Epithelial cell of proximal tubule (primary cell): ENCODE results near the gene RALGAPB. TPM values are rescaled to one million over a fixed set of nuclear protein-coding genes. Genes with fewer than 3 reads are reported as not detected.
"Not testable (repeated sequence)": the region's sequence is repeated elsewhere in the genome, so short reads cannot be mapped to it uniquely, and the experiment has no call there.

ENCODE experiments used
- DNase-seq: peaks from one replicate; pipeline ENCODE4 v3.0.0-alpha.2; 2011; ENCODE audit warnings: low read depth
- H3K4me3 ChIP-seq: 2 replicates; pipeline ENCODE4 v1.5.1; 2011; ENCODE audit warnings: low read depth, mild to moderate bottlenecking, low read length
- total RNA-seq: library from RNA; depleted of rRNA; stranded (reverse); fragments of >200 nt; gene quantifications from 2 replicates; pipeline ENCODE4 v1.2.3, GENCODE V29; 2015
- TF ChIP-seq, protein P1 (sequence below): conservative IDR thresholded peaks from 2 replicates; pipeline ENCODE4 v1.5.1; 2012; ENCODE audit warnings: low read depth, mild to moderate bottlenecking, low read length

Gene RALGAPB
- total RNA-seq, 1 donor from 2014 or later, result 19.1 TPM

DNA sequence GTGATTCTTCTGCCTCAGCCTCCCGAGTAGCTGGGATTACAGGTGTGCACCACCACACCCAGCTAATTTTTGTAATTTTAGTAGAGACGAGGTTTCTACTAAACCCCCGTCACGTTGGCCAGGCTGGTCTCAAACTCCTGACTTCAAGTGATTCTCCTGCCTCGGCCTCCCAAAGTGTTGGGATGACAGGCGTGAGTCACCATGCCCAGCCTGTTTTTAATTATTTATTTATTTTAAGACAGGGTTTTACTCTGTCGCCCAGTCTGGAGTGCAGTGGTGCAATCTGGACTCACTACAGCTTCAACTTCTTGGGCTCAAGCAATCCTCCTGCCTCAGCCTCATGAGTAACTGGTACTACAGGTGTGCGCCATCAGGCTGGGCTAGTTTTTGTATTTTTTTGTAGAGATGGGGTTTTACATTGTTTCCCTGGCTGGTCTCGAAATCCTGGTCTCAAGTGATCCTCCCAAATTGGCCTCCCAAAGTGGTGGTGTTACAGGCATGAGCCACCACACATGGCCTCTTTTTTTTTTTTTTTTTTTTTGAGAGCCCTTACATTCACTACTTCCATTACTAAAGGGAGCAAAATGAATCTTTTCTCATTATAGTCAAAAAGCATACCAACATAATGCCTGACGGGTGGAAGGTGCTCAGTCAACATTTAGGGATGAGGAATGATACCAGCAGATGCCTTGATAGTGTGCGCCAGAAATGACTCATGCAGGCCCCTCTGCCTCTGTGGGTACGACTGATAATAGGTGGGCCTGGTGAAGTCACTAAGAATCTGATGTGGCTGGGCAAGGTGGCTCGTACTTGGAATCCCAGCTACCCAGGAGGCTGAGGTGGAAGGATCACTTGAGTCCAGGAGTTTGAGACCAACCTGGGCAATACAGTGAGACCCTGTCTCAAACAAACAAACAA lies 17.8 kb upstream of the RALGAPB start:
- no peak overlapping the region for H3K4me3 ChIP-seq
- DNase-seq, result no peak
- TF ChIP-seq, protein P1, sequence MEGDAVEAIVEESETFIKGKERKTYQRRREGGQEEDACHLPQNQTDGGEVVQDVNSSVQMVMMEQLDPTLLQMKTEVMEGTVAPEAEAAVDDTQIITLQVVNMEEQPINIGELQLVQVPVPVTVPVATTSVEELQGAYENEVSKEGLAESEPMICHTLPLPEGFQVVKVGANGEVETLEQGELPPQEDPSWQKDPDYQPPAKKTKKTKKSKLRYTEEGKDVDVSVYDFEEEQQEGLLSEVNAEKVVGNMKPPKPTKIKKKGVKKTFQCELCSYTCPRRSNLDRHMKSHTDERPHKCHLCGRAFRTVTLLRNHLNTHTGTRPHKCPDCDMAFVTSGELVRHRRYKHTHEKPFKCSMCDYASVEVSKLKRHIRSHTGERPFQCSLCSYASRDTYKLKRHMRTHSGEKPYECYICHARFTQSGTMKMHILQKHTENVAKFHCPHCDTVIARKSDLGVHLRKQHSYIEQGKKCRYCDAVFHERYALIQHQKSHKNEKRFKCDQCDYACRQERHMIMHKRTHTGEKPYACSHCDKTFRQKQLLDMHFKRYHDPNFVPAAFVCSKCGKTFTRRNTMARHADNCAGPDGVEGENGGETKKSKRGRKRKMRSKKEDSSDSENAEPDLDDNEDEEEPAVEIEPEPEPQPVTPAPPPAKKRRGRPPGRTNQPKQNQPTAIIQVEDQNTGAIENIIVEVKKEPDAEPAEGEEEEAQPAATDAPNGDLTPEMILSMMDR, result no peak

DNA sequence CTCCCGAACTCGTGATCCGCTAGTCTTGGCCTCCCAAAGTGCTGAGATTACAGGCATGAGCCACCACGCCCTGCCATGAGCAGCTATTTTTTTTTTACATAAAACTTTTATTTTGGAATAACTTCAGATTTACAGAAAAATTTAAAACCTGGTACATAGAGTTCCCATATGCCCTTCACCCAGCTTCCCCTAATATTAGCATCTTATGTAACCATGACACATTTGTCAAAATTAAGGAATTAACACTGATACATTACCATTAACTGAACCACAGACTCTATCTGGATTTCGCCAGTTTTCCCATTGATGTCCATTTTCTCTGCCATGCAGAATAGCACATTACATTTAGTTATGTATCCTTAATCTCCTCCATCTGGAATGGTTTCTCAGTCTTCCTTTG lies 14.3 kb upstream of the RALGAPB start:
- no peak overlapping the region for H3K4me3 ChIP-seq
- DNase-seq, result no peak
- TF ChIP-seq, protein P1, result no peak

DNA sequence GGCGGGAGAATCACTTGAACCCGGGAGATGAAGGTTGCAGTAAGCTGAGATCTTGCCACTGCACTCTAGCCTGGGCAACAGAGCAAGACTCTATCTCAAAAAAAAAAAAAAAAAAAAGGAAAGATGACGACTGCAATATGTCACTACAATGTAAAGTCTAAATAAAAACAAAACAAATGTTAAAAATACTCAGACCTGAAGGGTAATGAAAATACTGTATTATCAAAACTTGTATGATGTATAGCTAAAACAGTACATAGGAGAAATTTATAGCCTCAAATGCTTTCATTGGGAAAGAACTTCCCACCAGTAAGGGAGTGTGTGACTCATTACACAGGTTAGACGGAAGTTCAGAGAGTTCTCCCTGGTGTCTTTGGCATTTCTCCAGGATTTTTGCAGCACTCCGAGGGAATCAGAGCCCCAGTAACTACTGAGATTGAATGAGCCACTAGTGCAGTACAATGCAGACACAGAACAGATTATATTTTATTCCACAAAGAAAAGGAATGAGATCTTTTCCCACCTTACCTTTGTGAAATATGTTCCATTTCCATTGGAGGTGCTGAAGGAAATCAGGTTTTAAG lies 12.5 kb upstream of the RALGAPB start:
- no peak overlapping the region for H3K4me3 ChIP-seq
- DNase-seq, result peak; percentile 67
- TF ChIP-seq, protein P1, result no peak

DNA sequence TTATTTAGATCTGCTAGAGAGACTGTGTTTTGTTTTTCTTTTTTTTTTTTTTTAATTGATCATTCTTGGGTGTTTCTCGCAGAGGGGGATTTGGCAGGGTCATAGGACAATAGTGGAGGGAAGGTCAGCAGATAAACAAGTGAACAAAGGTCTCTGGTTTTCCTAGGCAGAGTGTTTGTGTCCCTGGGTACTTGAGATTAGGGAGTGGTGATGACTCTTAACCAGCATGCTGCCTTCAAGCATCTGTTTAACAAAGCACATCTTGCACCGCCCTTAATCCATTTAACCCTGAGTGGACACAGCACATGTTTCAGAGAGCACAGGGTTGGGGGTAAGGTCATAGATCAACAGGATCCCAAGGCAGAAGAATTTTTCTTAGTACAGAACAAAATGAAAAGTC lies 12.0 kb upstream of the RALGAPB start:
- H3K4me3 ChIP-seq, DNase-seq: not testable (repeated sequence)

DNA sequence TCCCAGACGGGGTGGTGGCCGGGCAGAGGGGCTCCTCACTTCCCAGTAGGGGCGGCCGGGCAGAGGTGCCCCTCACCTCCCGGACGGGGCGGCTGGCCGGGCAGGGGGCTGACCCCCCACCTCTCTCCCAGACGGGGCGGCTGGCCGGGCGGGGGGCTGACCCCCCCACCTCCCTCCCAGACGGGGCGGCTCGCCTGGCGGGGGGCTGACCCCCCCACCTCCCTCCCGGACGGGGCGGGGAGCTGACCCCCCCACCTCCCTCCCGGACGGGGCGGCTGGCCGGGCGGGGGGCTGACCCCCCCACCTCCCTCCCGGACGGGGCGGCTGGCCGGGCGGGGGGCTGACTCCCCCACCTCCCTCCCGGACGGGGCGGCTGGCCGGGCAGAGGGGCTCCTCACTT lies 11.5 kb upstream of the RALGAPB start:
- not testable (repeated sequence) for H3K4me3 ChIP-seq, DNase-seq

DNA sequence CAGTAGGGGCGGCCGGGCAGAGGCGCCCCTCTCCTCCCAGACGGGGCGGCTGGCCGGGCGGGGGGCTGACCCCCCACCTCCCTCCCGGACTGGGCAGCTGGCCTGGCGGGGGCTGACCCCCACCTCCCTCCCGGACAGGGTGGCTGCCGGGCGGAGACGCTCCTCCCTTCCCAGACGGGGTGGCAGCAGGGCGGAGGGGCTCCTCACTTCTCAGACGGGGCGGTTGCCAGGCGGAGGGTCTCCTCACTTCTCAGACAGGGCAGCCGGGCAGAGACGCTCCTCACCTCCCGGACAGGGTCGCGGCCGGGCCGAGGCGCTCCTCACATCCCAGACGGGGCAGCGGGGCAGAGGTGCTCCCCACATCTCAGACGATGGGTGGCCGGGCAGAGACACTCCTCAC lies 11.1 kb upstream of the RALGAPB start:
- DNase-seq, H3K4me3 ChIP-seq: not testable (repeated sequence)

DNA sequence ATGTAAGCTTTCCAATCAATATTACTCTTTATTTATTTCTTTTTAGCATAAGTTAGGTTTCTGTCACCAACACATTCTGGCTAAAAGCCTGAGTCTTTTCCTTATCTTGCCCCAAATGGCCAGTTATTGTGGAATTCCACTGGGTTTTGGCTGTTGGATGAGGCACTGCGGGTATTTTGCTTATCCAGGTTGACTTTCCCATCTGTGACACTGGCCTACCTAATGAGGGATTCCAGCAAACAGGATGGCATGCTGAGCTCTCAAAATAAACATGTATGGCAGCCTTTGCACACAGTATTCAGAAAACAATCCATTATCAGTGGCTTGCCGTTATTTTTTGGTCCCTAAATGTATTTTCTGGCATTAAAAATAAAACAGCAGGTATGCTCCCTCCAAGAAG lies 6.5 kb upstream of the RALGAPB start:
- TF ChIP-seq, protein P1, result no peak
- no peak overlapping the region for H3K4me3 ChIP-seq
- DNase-seq, result no peak

DNA sequence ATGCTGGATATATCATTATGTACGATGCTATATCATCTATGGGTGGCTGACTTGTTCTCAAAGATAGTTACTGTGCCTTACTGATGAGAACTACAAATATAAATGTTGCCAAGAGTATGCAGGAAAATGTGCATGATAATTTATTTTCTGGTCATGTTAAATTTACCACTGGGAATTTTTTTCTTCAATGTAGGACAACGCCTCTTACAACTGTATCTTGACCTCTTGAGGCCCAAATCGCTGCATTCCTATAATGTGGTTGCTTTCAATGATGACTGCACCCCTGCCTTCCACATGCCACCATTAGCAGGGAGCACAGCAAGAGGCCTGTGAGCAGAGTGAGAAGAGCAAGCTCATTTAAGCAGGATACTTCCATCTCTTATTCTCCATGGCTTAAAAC lies 5.7 kb upstream of the RALGAPB start:
- no peak for DNase-seq
- no peak overlapping the region for H3K4me3 ChIP-seq
- TF ChIP-seq, protein P1, result no peak
